ENCODE measurements around the gene TMEM81. TPM values are rescaled to one million over a fixed set of nuclear protein-coding genes. Genes with fewer than 3 reads are reported as not detected.

The TMEM81 gene
- polyA plus RNA-seq, 1 donor (not counting 4 experiments of a cell fraction or from before 2014, with no cell fraction given), result 1.4 TPM

DNA sequence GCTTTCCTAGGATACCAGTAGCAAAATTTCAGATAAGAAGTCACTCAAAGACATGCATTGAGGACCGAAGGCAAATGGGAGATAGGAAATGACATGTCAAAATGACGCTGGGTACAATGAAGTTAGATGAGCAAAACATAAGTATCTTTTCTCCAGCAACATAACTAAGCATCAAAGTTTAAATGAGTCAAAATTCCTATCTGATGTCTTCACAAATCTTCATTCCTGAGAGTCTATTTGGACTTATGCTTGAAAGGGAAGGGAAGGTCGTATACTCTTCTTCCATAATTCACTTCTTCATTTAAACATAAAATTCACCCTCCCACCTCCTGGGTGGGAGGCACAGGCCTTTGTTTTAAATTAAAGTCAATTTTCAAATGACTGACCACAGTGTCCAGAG, 4.1 kb upstream of the TMEM81 start:
- FAIRE-seq, result no peak
- peaks cover 7 to 11% of the 10 kb centered on the region in 2 experiments for H3K36me3 ChIP-seq (ENCODE audit: control insufficient read depth in 2 of 2, extremely low read depth in 1 of 2, insufficient read depth in 2 of 2, low read length in 2 of 2)
- dilution Hi-C loops (cut with MboI; ENCODE audit: extremely low pct_ligation_motif_present, low sequenced_read_pairs), result no loop called here

DNA sequence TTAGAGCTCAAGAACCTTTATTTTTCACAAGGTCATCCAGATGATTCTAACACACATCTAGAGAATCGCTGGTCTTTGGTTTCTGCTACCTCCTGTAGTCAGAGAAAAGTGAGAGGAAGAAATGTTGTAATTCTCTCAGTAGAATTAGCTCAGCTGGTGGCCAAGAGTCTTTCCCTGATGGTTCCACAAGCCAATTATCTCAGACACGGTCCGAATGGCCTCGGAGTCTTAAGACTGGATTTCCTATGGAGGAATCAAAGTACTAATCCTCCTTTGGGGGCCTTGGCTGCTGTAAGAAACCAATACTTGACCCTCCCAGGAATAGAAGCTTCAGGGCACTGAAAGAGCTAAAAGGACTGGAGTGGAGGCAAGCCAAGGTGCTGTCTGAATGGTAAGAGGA, 1.8 kb downstream of the TMEM81 start:
- Histone ChIP-seq H3K27ac (ENCODE audit: control insufficient read depth, insufficient read depth, low read length) (no peak overlapping the region), H2AFZ (ENCODE audit: control insufficient read depth, low read length) (no peak overlapping the region), H3K79me2 (ENCODE audit: control insufficient read depth, insufficient read depth, low read length) (no peaks in the 10 kb centered on the region), H3K9me3 (ENCODE audit: control insufficient read depth, low read depth, low read length) (no peaks in the 10 kb centered on the region), H3K4me3 (ENCODE audit: control insufficient read depth in 2 of 3, extremely low read depth in 1 of 3, insufficient read depth in 2 of 3, low read depth in 1 of 3, low read length in 3 of 3) (no peak overlapping the region), H3K27me3 (ENCODE audit: control insufficient read depth, extremely low read depth, insufficient read depth, low read length) (no peaks in the 10 kb centered on the region), H4K20me1 (ENCODE audit: control insufficient read depth, extremely low read depth, insufficient read depth, low read length) (no peaks in the 10 kb centered on the region), H3K9ac (ENCODE audit: control insufficient read depth, extremely low read depth, insufficient read depth, low read length) (no peak overlapping the region), H3K9me1 (ENCODE audit: control insufficient read depth, extremely low read depth, insufficient read depth, low read length) (no peaks in the 10 kb centered on the region), H3K4me1 (ENCODE audit: control insufficient read depth, extremely low read depth, insufficient read depth, low read length) (no peaks in the 10 kb centered on the region), H3K4me2 (ENCODE audit: control insufficient read depth, extremely low read depth, insufficient read depth, low read depth, low read length) (no peak overlapping the region), H3K36me3 (ENCODE audit: control insufficient read depth in 2 of 2, extremely low read depth in 1 of 2, insufficient read depth in 2 of 2, low read length in 2 of 2) (peaks cover 0 to 5% of the 10 kb centered on the region in 2 experiments)
- TF ChIP-seq, protein P1, sequence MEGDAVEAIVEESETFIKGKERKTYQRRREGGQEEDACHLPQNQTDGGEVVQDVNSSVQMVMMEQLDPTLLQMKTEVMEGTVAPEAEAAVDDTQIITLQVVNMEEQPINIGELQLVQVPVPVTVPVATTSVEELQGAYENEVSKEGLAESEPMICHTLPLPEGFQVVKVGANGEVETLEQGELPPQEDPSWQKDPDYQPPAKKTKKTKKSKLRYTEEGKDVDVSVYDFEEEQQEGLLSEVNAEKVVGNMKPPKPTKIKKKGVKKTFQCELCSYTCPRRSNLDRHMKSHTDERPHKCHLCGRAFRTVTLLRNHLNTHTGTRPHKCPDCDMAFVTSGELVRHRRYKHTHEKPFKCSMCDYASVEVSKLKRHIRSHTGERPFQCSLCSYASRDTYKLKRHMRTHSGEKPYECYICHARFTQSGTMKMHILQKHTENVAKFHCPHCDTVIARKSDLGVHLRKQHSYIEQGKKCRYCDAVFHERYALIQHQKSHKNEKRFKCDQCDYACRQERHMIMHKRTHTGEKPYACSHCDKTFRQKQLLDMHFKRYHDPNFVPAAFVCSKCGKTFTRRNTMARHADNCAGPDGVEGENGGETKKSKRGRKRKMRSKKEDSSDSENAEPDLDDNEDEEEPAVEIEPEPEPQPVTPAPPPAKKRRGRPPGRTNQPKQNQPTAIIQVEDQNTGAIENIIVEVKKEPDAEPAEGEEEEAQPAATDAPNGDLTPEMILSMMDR (optimal IDR thresholded peaks at IDR 0.05 in 1 of 3, IDR thresholded peaks at IDR 0.05 in 1 of 3, conservative IDR thresholded peaks at IDR 0.05 in 1 of 3; ENCODE audit: extremely low read depth in 1 of 3, insufficient read depth in 2 of 3, low read length in 3 of 3), result no peak
- no peak for TF ChIP-seq EZH2 (IDR thresholded peaks at IDR 0.05; ENCODE audit: low read length)
- dilution Hi-C loops (cut with MboI; ENCODE audit: extremely low pct_ligation_motif_present, low sequenced_read_pairs), result no loop called here
- FAIRE-seq (no peak), DNase-seq (ENCODE audit: low read depth, low spot score) (no peak)

More for the DNA sequence above, 4.1 kb upstream of the TMEM81 start:
- no peak overlapping the region for H3K4me3 ChIP-seq (ENCODE audit: control insufficient read depth in 2 of 3, extremely low read depth in 1 of 3, insufficient read depth in 2 of 3, low read depth in 1 of 3, low read length in 3 of 3)
- H3K79me2 ChIP-seq (ENCODE audit: control insufficient read depth, insufficient read depth, low read length), result no peaks in the 10 kb centered on the region
- H4K20me1 ChIP-seq (ENCODE audit: control insufficient read depth, extremely low read depth, insufficient read depth, low read length), result no peaks in the 10 kb centered on the region
- no peaks in the 10 kb centered on the region for H3K9me1 ChIP-seq (ENCODE audit: control insufficient read depth, extremely low read depth, insufficient read depth, low read length)
- DNase-seq (ENCODE audit: low read depth, low spot score), result no peak
- H3K4me2 ChIP-seq (ENCODE audit: control insufficient read depth, extremely low read depth, insufficient read depth, low read depth, low read length), result no peak overlapping the region
- no peak overlapping the region for H3K9ac ChIP-seq (ENCODE audit: control insufficient read depth, extremely low read depth, insufficient read depth, low read length)
- H3K27ac ChIP-seq (ENCODE audit: control insufficient read depth, insufficient read depth, low read length), result no peak overlapping the region
- no peaks in the 10 kb centered on the region for H3K4me1 ChIP-seq (ENCODE audit: control insufficient read depth, extremely low read depth, insufficient read depth, low read length)
- TF ChIP-seq, protein P1 (optimal IDR thresholded peaks at IDR 0.05 in 1 of 3, IDR thresholded peaks at IDR 0.05 in 1 of 3, conservative IDR thresholded peaks at IDR 0.05 in 1 of 3; ENCODE audit: extremely low read depth in 1 of 3, insufficient read depth in 2 of 3, low read length in 3 of 3), result no peak
- TF ChIP-seq EZH2 (IDR thresholded peaks at IDR 0.05; ENCODE audit: low read length), result no peak
- no peaks in the 10 kb centered on the region for H3K9me3 ChIP-seq (ENCODE audit: control insufficient read depth, low read depth, low read length)
- H2AFZ ChIP-seq (ENCODE audit: control insufficient read depth, low read length), result no peak overlapping the region
- no peaks in the 10 kb centered on the region for H3K27me3 ChIP-seq (ENCODE audit: control insufficient read depth, extremely low read depth, insufficient read depth, low read length)

All from keratinocyte (primary cell).